ENCODE results near the gene ANTXRL. TPM values are rescaled to one million over a fixed set of nuclear protein-coding genes. Genes with fewer than 3 reads are reported as not detected.

ANTXRL gene
- total and polyA plus RNA-seq, 10 of the 15 experiments (the other 5 are each of a cell fraction or from before 2014, with no cell fraction given) = not detected

DNA sequence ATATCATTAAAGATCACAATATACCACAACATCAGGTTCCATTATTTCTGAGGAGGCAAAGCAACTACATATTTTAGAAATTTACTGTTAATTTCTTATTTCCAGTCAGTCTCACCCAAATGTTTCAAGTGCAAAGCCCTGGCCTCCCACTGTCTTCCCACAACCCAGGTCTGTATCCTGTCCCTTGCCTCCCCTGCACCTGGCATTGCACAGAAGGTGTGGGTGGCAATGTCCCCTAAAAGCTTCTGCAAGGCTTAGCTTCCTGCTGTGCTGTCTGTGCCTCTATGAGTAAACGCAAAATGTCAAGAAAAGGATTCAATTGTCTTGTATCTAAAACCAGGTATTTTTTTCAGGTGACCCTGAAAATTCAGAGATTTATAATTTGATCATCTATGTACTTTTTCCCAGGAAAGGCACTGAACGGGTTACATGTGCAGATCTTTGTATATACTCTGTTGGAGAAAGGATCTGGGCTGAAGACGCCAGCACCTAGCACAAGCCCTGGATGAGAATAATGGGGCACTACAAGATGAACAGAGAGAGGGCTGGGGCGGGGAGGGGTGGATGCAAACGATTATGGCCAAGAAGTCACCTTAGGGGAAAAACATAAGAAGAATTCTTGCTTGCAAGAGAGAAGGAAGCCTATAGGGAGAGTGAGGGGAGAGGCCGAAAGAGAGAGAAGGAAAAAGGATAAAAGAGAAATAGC, 3.1 kb upstream of the ANTXRL start:
- H2AFZ ChIP-seq (ENCODE audit: control insufficient read depth, low read depth, low read length) = peak overlapping the region; percentile 81
- BruUV-seq (replicated peaks) = no TSS peak
- H3K4me2 ChIP-seq (ENCODE audit: control insufficient read depth, insufficient read depth) = peak overlapping the region; percentile 91
- no peak overlapping the region for H3K27ac ChIP-seq (ENCODE audit: control insufficient read depth, insufficient read depth)
- in situ Hi-C loops (cut with MboI) = loop anchor here (5.0 kb wide), 2 partner anchors 176 to 1099 kb away; partner anchors contain the start of gene ZNF488
- DNase-seq (ENCODE audit: low read depth, low spot score) (no peak), ATAC-seq (no peak), FAIRE-seq (no peak)
- H3K9ac ChIP-seq (ENCODE audit: control insufficient read depth, insufficient read depth, low read length) = no peak overlapping the region
- H3K36me3 ChIP-seq (ENCODE audit: control insufficient read depth in 2 of 2, insufficient read depth in 2 of 2, low read length in 1 of 2) = no peaks in the 10 kb centered on the region
- H4K20me1 ChIP-seq (ENCODE audit: control insufficient read depth, insufficient read depth) = no peaks in the 10 kb centered on the region
- ChIA-PET SMC1A (ENCODE audit: uncharacterized antibody, unreplicated experiment) (no interaction called here), POLR2A (no interaction called here), CTCF (no interaction called here), RAD21 (ENCODE audit: unreplicated experiment) (no interaction called here)
- WGBS (ENCODE audit: insufficient coverage, insufficient replicate concordance, low lambda C conversion rate, missing lambda C conversion rate) = 19% methylated on average over 6 of the region's 6 CpGs
- peaks cover 2% of the 10 kb centered on the region; the same call in 1 of the 2 replicates for H3K4me1 ChIP-seq (ENCODE audit: control insufficient read depth, insufficient read depth, low read length)
- H3K4me3 ChIP-seq = 0 out of 2 replicates have a peak overlapping the region, but pooled peaks have one; percentile 61
- intact Hi-C loops (cut with micrococcal nuclease; ENCODE audit: unreplicated experiment) = no loop called here
- TF ChIP-seq SP1 (IDR thresholded peaks at IDR 0.05; ENCODE audit: low read depth, low read length) (no peak), STAT3 (IDR thresholded peaks at IDR 0.05; ENCODE audit: low read depth, low read length) (no peak), E2F4 (IDR thresholded peaks at IDR 0.05; ENCODE audit: low read depth, low read length) (no peak), ZNF207 (IDR thresholded peaks at IDR 0.05; ENCODE audit: borderline replicate concordance) (no peak), FOXM1 (IDR thresholded peaks at IDR 0.05; ENCODE audit: low read depth, low read length) (no peak), CHD1 (IDR thresholded peaks at IDR 0.05; ENCODE audit: low read depth, low read length) (no peak), POLR2AphosphoS2 (IDR thresholded peaks at IDR 0.05; ENCODE audit: low read depth, low read length) (no peak), EZH2 (IDR thresholded peaks at IDR 0.05; ENCODE audit: borderline replicate concordance, control insufficient read depth, low read depth, low read length) (no peak), ZBTB4 (CRISPR knock-in tag; IDR thresholded peaks at IDR 0.05) (no peak), SUPT20H (IDR thresholded peaks at IDR 0.05; ENCODE audit: borderline replicate concordance, control insufficient read depth, low read depth, low read length) (no peak), CHD2 (IDR thresholded peaks at IDR 0.05; ENCODE audit: borderline replicate concordance, low read depth, low read length) (no peak), HCFC1 (IDR thresholded peaks at IDR 0.05; ENCODE audit: low read length) (no peak), SMAD1 (IDR thresholded peaks at IDR 0.05; ENCODE audit: low read depth, partially characterized antibody) (no peak), ZNF384 (IDR thresholded peaks at IDR 0.05; ENCODE audit: borderline replicate concordance, low read depth, low read length) (no peak), NBN (IDR thresholded peaks at IDR 0.05) (no peak)
- TF ChIP-seq, protein P1, sequence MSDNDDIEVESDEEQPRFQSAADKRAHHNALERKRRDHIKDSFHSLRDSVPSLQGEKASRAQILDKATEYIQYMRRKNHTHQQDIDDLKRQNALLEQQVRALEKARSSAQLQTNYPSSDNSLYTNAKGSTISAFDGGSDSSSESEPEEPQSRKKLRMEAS (IDR thresholded peaks at IDR 0.05; ENCODE audit: low read depth, low read length) = no peak
- H3K79me2 ChIP-seq (ENCODE audit: control insufficient read depth, insufficient read depth, low read length) = no peaks in the 10 kb centered on the region
- H3K27me3 ChIP-seq (replicated peaks in 1 of 2; ENCODE audit: control insufficient read depth in 2 of 2, insufficient read depth in 2 of 2, low read length in 1 of 2) = peaks cover 0 to 9% of the 10 kb centered on the region in 2 experiments; a peak in 3 of 4 replicates
- H3K9me3 ChIP-seq (replicated peaks; ENCODE audit: control insufficient read depth, insufficient read depth, low read length) = no peaks in the 10 kb centered on the region; the same call in 2 of the 3 replicates
